H9 (cell line): ENCODE data around the gene FABP3. TPM values are rescaled to one million over a fixed set of nuclear protein-coding genes. Genes with fewer than 3 reads are reported as not detected.

Source experiments
- DNase-seq: peaks from one replicate; pipeline ENCODE4 v3.0.0-alpha.2; 2017
- H2AFZ ChIP-seq: one replicate; pipeline ENCODE4 v1.6.1; 2013; ENCODE audit warnings: mild to moderate bottlenecking, low read length, control low read depth, moderate library complexity
- H2AK5ac ChIP-seq: 2 replicates; pipeline ENCODE4 v1.6.1; 2013; ENCODE audit warnings: low read length, control low read depth, mixed read lengths; ENCODE audit not compliant: insufficient read length
- H2BK120ac ChIP-seq: one replicate; pipeline ENCODE4 v1.6.1; 2013; ENCODE audit warnings: low read depth, mild to moderate bottlenecking, low read length, control low read depth, inconsistent platforms; ENCODE audit not compliant: poor library complexity, severe bottlenecking
- H2BK12ac ChIP-seq: 2 replicates; pipeline ENCODE4 v1.6.1; 2013; ENCODE audit warnings: low read length, control low read depth, mixed read lengths, low read depth; ENCODE audit not compliant: insufficient read length
- H2BK15ac ChIP-seq: 2 replicates; pipeline ENCODE4 v1.6.1; 2013; ENCODE audit warnings: low read depth, low read length, control low read depth
- H2BK20ac ChIP-seq: one replicate; pipeline ENCODE4 v1.6.1; 2013; ENCODE audit warnings: low read depth, mild to moderate bottlenecking, low read length, control low read depth, inconsistent platforms; ENCODE audit not compliant: poor library complexity, severe bottlenecking
- H2BK5ac ChIP-seq: 2 replicates; pipeline ENCODE4 v1.6.1; 2013; ENCODE audit warnings: low read length, control low read depth, mixed read lengths; ENCODE audit not compliant: insufficient read length
- H3K14ac ChIP-seq: 2 replicates; pipeline ENCODE4 v1.6.1; 2013; ENCODE audit warnings: low read length, control low read depth; ENCODE audit not compliant: insufficient read depth
- H3K18ac ChIP-seq: 2 replicates; pipeline ENCODE4 v1.6.1; 2013; ENCODE audit warnings: low read depth, mild to moderate bottlenecking, mixed read lengths, low read length, control low read depth; ENCODE audit not compliant: insufficient read length
- H3K23ac ChIP-seq: 2 replicates; pipeline ENCODE4 v1.6.1; 2013; ENCODE audit warnings: low read length, control low read depth, mixed read lengths, low read depth; ENCODE audit not compliant: insufficient read length
- H3K23me2 ChIP-seq: 2 replicates; pipeline ENCODE4 v1.6.1; 2013; ENCODE audit warnings: low read depth, mild to moderate bottlenecking, mixed read lengths, low read length, control low read depth; ENCODE audit not compliant: insufficient read length, poor library complexity, severe bottlenecking
- H3K27ac ChIP-seq: 2 replicates; pipeline ENCODE4 v1.5.1; 2013; ENCODE audit warnings: low read length, control low read depth, mixed read lengths, low read depth; ENCODE audit not compliant: insufficient read length
- H3K27me3 ChIP-seq: 2 replicates; pipeline ENCODE4 v1.6.1; 2013; ENCODE audit warnings: low read length, control low read depth, inconsistent platforms; ENCODE audit not compliant: insufficient read depth
- H3K4ac ChIP-seq: 2 replicates; pipeline ENCODE4 v1.6.1; 2013; ENCODE audit warnings: low read depth, mild to moderate bottlenecking, control low read depth, inconsistent platforms, low read length, moderate library complexity
- H3K4me1 ChIP-seq: 2 replicates; pipeline ENCODE4 v1.6.1; 2013; ENCODE audit warnings: low read length, control low read depth, inconsistent platforms; ENCODE audit not compliant: insufficient read depth
- H3K4me2 ChIP-seq: 2 replicates; pipeline ENCODE4 v1.6.1; 2013; ENCODE audit warnings: low read length, control low read depth, mixed read lengths; ENCODE audit not compliant: insufficient read length, insufficient read depth
- H3K56ac ChIP-seq: 2 replicates; pipeline ENCODE4 v1.6.1; 2013; ENCODE audit warnings: low read depth, mild to moderate bottlenecking, mixed read lengths, low read length, control low read depth; ENCODE audit not compliant: insufficient read length
- H3K79me1 ChIP-seq: 2 replicates; pipeline ENCODE4 v1.6.1; 2013; ENCODE audit warnings: low read depth, mild to moderate bottlenecking, moderate library complexity, low read length, control low read depth, inconsistent platforms; ENCODE audit not compliant: insufficient read depth, poor library complexity, severe bottlenecking
- H3K79me2 ChIP-seq: 2 replicates; pipeline ENCODE4 v1.6.1; 2013; ENCODE audit warnings: low read length, control low read depth, inconsistent platforms; ENCODE audit not compliant: insufficient read depth
- H3K9ac ChIP-seq: 2 replicates; pipeline ENCODE4 v1.6.1; 2013; ENCODE audit warnings: low read length, control low read depth, mixed read lengths; ENCODE audit not compliant: insufficient read length; ENCODE audit errors: extremely low read depth
- H3K9me3 ChIP-seq: one replicate; pipeline ENCODE4 v1.6.1; 2013; ENCODE audit warnings: low read depth, low read length, inconsistent platforms; ENCODE audit not compliant: control insufficient read depth
- H3T11ph ChIP-seq: one replicate; pipeline ENCODE4 v1.6.1; 2013; ENCODE audit warnings: mild to moderate bottlenecking, low read length, control low read depth, inconsistent platforms
- H4K20me1 ChIP-seq: one replicate; pipeline ENCODE4 v1.6.1; 2013; ENCODE audit not compliant: control insufficient read depth, insufficient read length, insufficient read depth
- H4K5ac ChIP-seq: 2 replicates; pipeline ENCODE4 v1.6.1; 2013; ENCODE audit warnings: low read depth, mild to moderate bottlenecking, mixed read lengths, low read length, control low read depth; ENCODE audit not compliant: insufficient read length
- H4K8ac ChIP-seq: replicated peaks from 2 replicates; pipeline ENCODE4 v1.6.1; 2013; ENCODE audit warnings: low read length, control low read depth, mixed read lengths, low read depth; ENCODE audit not compliant: insufficient read length
- H4K91ac ChIP-seq: 2 replicates; pipeline ENCODE4 v1.6.1; 2013; ENCODE audit warnings: low read depth, mild to moderate bottlenecking, moderate library complexity, mixed read lengths, low read length, control low read depth; ENCODE audit not compliant: insufficient read length
- H3K27ac Mint-ChIP-seq, 3 experiments: 2 replicates in 2 of 3; 3 replicates in 1 of 3; pipeline ENCODE4 v1.8.0; 2020 to 2021; ENCODE audit warnings: mixed read lengths in 3 of 3, mild to moderate bottlenecking in 1 of 3, moderate library complexity in 1 of 3
- H3K27me3 Mint-ChIP-seq: 2 replicates; pipeline ENCODE4 v1.8.0; 2021; ENCODE audit warnings: low read depth, mild to moderate bottlenecking, moderate library complexity, mixed read lengths
- H3K36me3 Mint-ChIP-seq, 3 experiments: 2 replicates in 2 of 3; 3 replicates in 1 of 3; pipeline ENCODE4 v1.8.0; 2020 to 2021; ENCODE audit warnings: low read depth in 3 of 3, mixed read lengths in 3 of 3; ENCODE audit not compliant: insufficient read depth in 1 of 3
- H3K4me1 Mint-ChIP-seq, 2 experiments: 2 replicates each; pipeline ENCODE4 v1.8.0; 2020; ENCODE audit warnings: mixed read lengths in 2 of 2
- H3K4me3 Mint-ChIP-seq, 2 experiments: 2 replicates in 1 of 2; 3 replicates in 1 of 2; pipeline ENCODE4 v1.8.0; 2020 to 2021; ENCODE audit warnings: mild to moderate bottlenecking in 2 of 2, mixed read lengths in 2 of 2, moderate library complexity in 1 of 2
- H3K9me3 Mint-ChIP-seq, 2 experiments: 2 replicates in 1 of 2; 3 replicates in 1 of 2; pipeline ENCODE4 v1.8.0; 2020; ENCODE audit warnings: mild to moderate bottlenecking in 2 of 2, mixed read lengths in 2 of 2, moderate library complexity in 1 of 2
- CTCF ChIP-seq: fragments of 200-600 bp; sonication (generic); conservative IDR thresholded peaks from 3 replicates; pipeline ENCODE4 v1.8.0; 2021; ENCODE audit warnings: antibody characterized with exemption, mild to moderate bottlenecking
- WGBS: extraction: QIAGEN DNeasy Blood & Tissue Kit; methylation state at CpG from one replicate; pipeline ENCODE4 v1.1.7; 2013; ENCODE audit warnings: missing lambda C conversion rate, low lambda C conversion rate, mixed read lengths; ENCODE audit not compliant: insufficient read length; ENCODE audit errors: extremely low coverage; 5-methylcytosine and 5-hydroxymethylcytosine counted together
- total RNA-seq: library from RNA; stranded (reverse); gene quantifications from 2 replicates; pipeline ENCODE4 v1.2.1, GENCODE V29; 2021

The FABP3 gene
- total RNA-seq, 1 experiment from 2014 or later, result 9.0 TPM

DNA sequence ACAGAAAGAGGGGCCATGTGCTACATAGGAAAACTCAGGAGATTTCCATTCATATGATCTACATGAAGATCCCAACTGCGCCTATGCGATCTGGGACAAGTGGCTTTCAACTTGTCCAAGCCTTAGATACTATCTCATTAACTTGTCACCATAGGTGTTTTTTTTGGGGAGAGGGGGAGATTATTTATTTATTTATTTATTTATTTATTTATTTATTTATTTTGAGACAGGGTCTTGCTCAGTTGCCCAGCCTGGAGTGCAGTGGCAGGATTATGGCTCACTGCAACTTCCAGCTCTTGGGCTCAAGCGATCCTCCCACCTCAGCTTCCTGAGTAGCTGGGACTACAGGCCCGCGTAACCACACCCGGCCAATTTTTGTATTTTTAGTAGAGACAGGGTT lies 11.3 kb downstream of the FABP3 start:
- Histone ChIP-seq H2BK12ac (no peak overlapping the region), H2BK5ac (no peak overlapping the region), H4K8ac (no peak overlapping the region), H3K79me2 (no peaks in the 10 kb centered on the region), H2BK20ac (no peak overlapping the region), H4K5ac (no peak overlapping the region), H3K4me1 (peaks cover under 1% of the 10 kb centered on the region; the same call in 1 of the 2 replicates), H3K23ac (no peak overlapping the region), H3K18ac (no peak overlapping the region), H3K56ac (no peak overlapping the region), H4K20me1 (no peaks in the 10 kb centered on the region), H2AFZ (no peak overlapping the region), H3K4ac (no peak overlapping the region), H3K23me2 (no peaks in the 10 kb centered on the region), H4K91ac (no peak overlapping the region), H3K14ac (no peak overlapping the region), H3K27ac (no peak overlapping the region), H3K9me3 (no peaks in the 10 kb centered on the region), H3T11ph (no peak overlapping the region), H3K27me3 (no peaks in the 10 kb centered on the region), H3K4me2 (no peak overlapping the region), H2BK15ac (no peak overlapping the region), H2BK120ac (no peak overlapping the region), H2AK5ac (no peak overlapping the region), H3K9ac (no peak overlapping the region), H3K79me1 (no peaks in the 10 kb centered on the region)
- Mint-ChIP-seq H3K4me1 (peaks cover 9 to 16% of the 10 kb centered on the region in 2 experiments), H3K27ac (no peak overlapping the region), H3K4me3 (no peak overlapping the region), H3K9me3 (no peaks in the 10 kb centered on the region), H3K27me3 (no peaks in the 10 kb centered on the region), H3K36me3 (peaks cover 14 to 47% (median 25%) of the 10 kb centered on the region in 3 experiments; a peak in 6 of 7 replicates)
- no peak for DNase-seq
- WGBS, result no CpG with 5 or more reads among the region's 6 CpGs
- TF ChIP-seq CTCF, result no peak
